Measurements from ENCODE around the gene ECHDC3.
"Not testable (repeated sequence)": the region's sequence is repeated elsewhere in the genome, so short reads cannot be mapped to it uniquely, and the experiment has no call there.

ECHDC3 gene

GRCh38 chr10:11730779-11731178, 11.4 kb upstream of the ECHDC3 start:
- Histone ChIP-seq H3K27ac (no peak overlapping the region), H3K4me1 (ENCODE audit: low read depth, poor library complexity, severe bottlenecking) (no peaks in the 10 kb centered on the region)
- no peak for TF ChIP-seq CTCF (conservative IDR thresholded peaks at IDR 0.05; ENCODE audit: low read depth, low read length)

GRCh38 chr10:11736767-11737166, 5.4 kb upstream of the ECHDC3 start:
- not testable (repeated sequence) for H3K4me2 ChIP-seq; H2AFZ ChIP-seq (ENCODE audit: low read depth); H3K9ac ChIP-seq; H3K4me1 ChIP-seq (ENCODE audit: low read depth, poor library complexity, severe bottlenecking); H3K79me2 ChIP-seq (ENCODE audit: insufficient read depth, low read depth); H3K36me3 ChIP-seq (ENCODE audit: insufficient read depth); H3K4me3 ChIP-seq (IDR thresholded peaks at IDR 0.05; ENCODE audit: insufficient read depth, low read depth, low read length); H3K27me3 ChIP-seq (ENCODE audit: insufficient read depth, low read depth); H4K20me1 ChIP-seq (ENCODE audit: insufficient read depth); H3K27ac ChIP-seq

More at GRCh38 chr10:11730779-11731178, 11.4 kb upstream of the ECHDC3 start:
- Histone ChIP-seq H2AFZ (ENCODE audit: low read depth) (no peak overlapping the region), H4K20me1 (ENCODE audit: insufficient read depth) (no peaks in the 10 kb centered on the region), H3K27me3 (ENCODE audit: insufficient read depth, low read depth) (no peaks in the 10 kb centered on the region; the same call in 1 of the 2 replicates), H3K36me3 (ENCODE audit: insufficient read depth) (no peaks in the 10 kb centered on the region), H3K4me2 (no peak overlapping the region), H3K4me3 (IDR thresholded peaks at IDR 0.05; ENCODE audit: insufficient read depth, low read depth, low read length) (no peak overlapping the region), H3K9ac (no peak overlapping the region), H3K79me2 (ENCODE audit: insufficient read depth, low read depth) (no peaks in the 10 kb centered on the region)

GRCh38 chr10:11737258-11738032, 4.7 kb upstream of the ECHDC3 start:
- H3K9ac ChIP-seq; H3K27ac ChIP-seq; H2AFZ ChIP-seq (ENCODE audit: low read depth); H3K79me2 ChIP-seq (ENCODE audit: insufficient read depth, low read depth); H4K20me1 ChIP-seq (ENCODE audit: insufficient read depth); H3K4me1 ChIP-seq (ENCODE audit: low read depth, poor library complexity, severe bottlenecking); H3K36me3 ChIP-seq (ENCODE audit: insufficient read depth); H3K4me3 ChIP-seq (IDR thresholded peaks at IDR 0.05; ENCODE audit: insufficient read depth, low read depth, low read length); H3K4me2 ChIP-seq; H3K27me3 ChIP-seq (ENCODE audit: insufficient read depth, low read depth): not testable (repeated sequence)

GRCh38 chr10:11740907-11741306, 1.3 kb upstream of the ECHDC3 start:
- Histone ChIP-seq H3K27ac (no peak overlapping the region), H3K36me3 (ENCODE audit: insufficient read depth) (no peaks in the 10 kb centered on the region), H3K79me2 (ENCODE audit: insufficient read depth, low read depth) (no peaks in the 10 kb centered on the region), H3K4me2 (no peak overlapping the region), H4K20me1 (ENCODE audit: insufficient read depth) (no peaks in the 10 kb centered on the region), H3K27me3 (ENCODE audit: insufficient read depth, low read depth) (no peaks in the 10 kb centered on the region), H3K4me3 (IDR thresholded peaks at IDR 0.05; ENCODE audit: insufficient read depth, low read depth, low read length) (no peak overlapping the region), H3K4me1 (ENCODE audit: low read depth, poor library complexity, severe bottlenecking) (no peaks in the 10 kb centered on the region), H2AFZ (ENCODE audit: low read depth) (no peak overlapping the region), H3K9ac (no peak overlapping the region)
- no peak for TF ChIP-seq CTCF (conservative IDR thresholded peaks at IDR 0.05; ENCODE audit: low read depth, low read length)

GRCh38 chr10:11741608-11742007, 574 bp upstream of the ECHDC3 start:
- Histone ChIP-seq H3K9ac (no peak overlapping the region), H3K4me1 (ENCODE audit: low read depth, poor library complexity, severe bottlenecking) (no peaks in the 10 kb centered on the region), H3K27me3 (ENCODE audit: insufficient read depth, low read depth) (no peaks in the 10 kb centered on the region), H3K4me2 (no peak overlapping the region), H2AFZ (ENCODE audit: low read depth) (no peak overlapping the region), H3K79me2 (ENCODE audit: insufficient read depth, low read depth) (no peaks in the 10 kb centered on the region), H3K4me3 (IDR thresholded peaks at IDR 0.05; ENCODE audit: insufficient read depth, low read depth, low read length) (no peak overlapping the region), H3K27ac (no peak overlapping the region), H4K20me1 (ENCODE audit: insufficient read depth) (no peaks in the 10 kb centered on the region), H3K36me3 (ENCODE audit: insufficient read depth) (no peaks in the 10 kb centered on the region)
- no peak for TF ChIP-seq CTCF (conservative IDR thresholded peaks at IDR 0.05; ENCODE audit: low read depth, low read length)
